Stimulated activated CD8-positive, alpha-beta memory T cell treated with anti-CD3 and anti-CD28 coated beads, Interleukin-2, amount 100 ng/mL, for 1 hour (primary cell): Measurements from ENCODE around the gene HSPG2.

Experiments used
- DNase-seq, 2 donors: peaks; one replicate each; pipeline ENCODE4 v3.0.0-alpha.2; 2020; ENCODE audit warnings: low read depth in 2 of 2

Gene HSPG2

GRCh38 chr1:21898326-21899200 is 38.5 kb downstream of the HSPG2 start:
- DNase-seq = no peak

GRCh38 chr1:21897844-21898243 is 39.3 kb downstream of the HSPG2 start:
- DNase-seq = no peak

DNA sequence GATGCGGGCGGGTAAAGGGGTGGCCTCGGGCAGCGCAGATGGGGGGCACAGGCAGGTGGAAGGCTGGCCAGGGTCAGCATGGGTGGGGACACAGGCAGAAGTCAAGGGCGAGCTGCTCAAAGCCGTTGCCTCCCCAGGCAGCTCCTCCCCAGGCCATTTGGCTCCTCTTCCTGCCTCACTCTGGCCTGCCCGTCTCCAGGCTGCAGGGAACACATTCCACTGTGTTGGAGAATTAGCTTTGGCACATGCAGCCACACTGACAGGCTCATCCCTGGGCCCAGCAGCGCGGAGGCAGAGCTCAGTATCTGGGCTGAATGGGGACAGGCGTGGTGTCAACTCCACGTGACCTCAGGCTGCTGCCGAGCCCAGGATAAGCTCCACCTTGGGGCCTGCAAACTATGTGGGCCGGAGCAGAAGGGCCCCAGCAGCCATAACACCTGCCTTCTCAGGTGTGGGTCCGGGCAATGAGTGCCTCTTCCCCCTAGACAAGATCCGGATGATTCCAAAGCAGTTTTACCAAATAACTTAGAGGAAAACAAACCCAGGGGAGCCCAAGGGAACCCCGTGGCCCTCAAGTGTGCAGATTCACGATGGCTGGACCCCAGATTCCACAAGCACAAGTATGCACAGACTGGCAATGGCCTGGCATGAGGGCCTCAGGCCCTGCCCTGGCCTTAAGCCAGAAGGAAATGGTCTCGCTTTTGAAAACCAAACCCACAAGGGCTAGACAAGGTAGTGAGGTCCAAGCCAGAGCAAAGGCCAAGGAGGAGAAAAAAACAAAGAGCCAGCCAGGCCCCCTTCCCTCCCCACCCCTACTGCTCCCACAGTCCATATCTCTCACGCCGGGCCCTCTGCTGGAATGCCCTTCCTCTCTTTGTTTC is 40.2 kb downstream of the HSPG2 start:
- no peak for DNase-seq

- DNase-seq = no peak
Observed at GRCh38 chr1:21896026-21896425, 41.1 kb downstream of the HSPG2 start.

GRCh38 chr1:21894034-21894881 is 42.9 kb downstream of the HSPG2 start:
- DNase-seq = no peak

DNA sequence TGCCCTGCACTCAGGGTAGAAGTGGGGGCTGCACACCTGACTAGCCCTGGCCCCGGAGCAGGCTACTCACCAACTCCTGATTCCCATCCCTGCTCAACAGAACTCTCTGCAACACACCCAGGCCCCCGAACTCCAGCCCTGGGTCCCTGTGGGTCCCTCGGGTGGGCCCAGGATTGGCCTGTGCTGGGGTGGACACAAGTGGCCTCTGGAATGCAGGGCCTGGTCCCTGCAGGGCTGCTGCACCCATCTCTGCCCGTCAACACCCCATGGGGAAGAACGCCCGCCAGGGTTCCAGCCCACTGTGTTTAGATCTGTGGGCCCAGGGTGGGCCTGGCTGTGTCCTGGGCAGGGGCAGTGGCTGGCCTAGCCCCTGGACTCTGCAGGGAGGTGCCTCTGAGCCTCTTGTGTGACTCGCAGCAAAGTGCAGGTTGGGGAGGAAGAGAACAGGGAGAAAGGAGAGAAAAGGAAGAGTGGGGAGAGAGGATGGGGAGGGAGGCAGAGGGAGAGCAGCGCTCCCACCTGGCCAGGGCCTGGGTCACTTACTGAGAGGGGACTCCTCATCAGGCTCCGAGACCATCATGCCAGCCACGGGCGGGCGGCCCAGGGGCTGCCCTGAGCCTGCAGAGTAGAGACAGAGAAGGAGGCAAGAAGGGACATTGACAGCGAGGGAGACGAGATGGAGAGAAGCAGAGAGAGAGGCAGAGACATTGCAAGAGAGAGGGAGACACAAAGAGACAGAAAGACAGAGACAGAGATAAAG is 43.9 kb downstream of the HSPG2 start:
- DNase-seq = no peak

DNA sequence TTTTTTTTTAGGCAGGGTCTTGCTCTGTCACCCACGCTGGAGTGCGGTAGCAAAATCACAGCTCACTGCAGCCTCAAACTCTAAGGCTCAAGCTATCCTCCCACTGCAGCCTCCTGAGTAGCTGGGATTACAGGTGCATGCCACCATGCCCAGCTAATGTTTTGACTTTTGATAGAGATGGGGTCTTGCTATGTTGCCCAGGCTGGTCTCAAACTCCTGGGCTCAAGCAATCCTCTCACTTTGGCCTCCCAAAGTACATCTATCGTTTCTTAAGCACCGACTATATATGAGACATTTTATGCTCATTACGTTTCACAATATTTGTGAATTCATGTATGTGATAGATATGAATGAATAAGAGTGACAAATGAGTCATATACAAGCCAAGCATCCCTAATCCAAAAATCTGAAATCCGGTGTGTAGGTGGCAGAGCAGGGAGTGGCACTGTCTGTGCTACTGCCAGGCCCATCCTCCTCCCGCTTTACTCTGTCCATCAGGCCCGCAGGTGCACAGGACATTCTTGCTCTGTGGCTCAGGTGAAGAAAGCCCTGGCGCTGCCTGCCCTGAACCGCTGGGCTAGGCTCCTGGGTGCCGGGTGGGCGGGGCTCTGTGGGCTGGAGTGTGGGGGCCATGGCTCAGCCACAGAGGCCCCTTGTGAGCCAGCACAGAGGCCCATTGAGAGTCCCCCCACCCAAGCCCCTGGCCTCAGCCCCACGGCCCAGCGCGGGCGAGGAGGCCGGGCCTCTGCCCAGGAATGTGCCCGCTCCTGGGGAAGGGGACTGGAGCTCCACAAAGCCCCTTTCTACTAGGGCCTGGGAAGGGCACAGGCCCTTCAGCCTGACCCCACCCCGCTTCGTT is 45.3 kb downstream of the HSPG2 start:
- DNase-seq = no peak

GRCh38 chr1:21891081-21891480 is 46.0 kb downstream of the HSPG2 start:
- no peak for DNase-seq

GRCh38 chr1:21888500-21888899 is 48.6 kb downstream of the HSPG2 start:
- no peak for DNase-seq

DNA sequence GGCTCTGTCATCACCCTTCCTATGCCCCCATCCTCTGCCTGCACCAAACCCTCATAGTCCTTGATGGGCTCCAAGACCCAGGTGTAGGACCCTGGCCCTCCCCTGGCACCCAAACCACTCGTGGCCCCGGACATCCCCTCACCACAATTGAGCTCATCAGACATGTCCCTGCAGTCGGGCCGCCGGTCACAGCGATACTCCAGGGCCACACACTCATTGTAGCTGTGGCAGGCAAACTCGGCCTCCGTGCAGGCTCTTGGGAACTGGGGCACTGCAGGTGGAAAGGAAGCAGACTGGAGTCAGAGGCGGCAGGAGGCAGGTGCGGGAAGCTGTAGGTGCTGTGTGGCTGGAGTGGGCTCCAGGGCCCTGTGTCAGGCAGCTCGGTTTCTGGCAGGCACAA is 49.3 kb downstream of the HSPG2 start:
- DNase-seq = no peak

- no peak for DNase-seq
Observed at GRCh38 chr1:21887216-21887736, 49.8 kb downstream of the HSPG2 start.

DNA sequence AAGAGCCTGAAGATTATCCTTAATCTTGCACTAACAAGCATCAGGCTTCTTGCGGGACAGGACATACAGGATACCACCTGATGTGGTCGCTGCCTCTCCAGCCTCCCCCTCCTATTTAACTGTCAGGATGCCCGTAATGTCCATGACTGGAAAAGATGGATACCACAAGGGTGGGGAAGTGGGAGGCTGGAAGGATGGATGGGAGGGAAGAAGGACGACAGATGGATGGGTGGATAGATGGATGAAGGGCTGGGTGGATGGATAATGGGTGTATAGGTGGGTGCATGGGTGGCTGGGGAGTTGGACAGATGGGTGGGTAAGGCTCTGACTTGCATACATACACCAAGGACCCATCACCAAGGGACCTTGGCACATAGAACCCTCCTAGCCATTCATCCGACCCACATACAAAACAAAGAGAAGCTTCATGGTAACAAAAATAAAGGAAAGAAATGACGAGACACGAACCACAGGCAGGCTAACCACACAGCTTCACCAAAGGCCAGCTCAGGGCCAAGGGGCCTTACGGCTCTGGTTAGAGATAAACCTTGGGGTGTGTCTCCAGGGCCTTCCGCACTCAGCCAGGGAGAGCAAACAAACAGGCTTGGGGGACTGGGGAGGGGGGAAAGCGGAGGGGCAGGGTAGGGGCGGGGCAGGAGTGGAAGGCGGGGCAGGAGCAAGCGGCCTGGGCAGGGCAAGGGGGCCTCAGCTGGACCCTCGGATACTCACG is 50.5 kb downstream of the HSPG2 start:
- DNase-seq = no peak

- no peak for DNase-seq
Observed at GRCh38 chr1:21885236-21886037, 51.7 kb downstream of the HSPG2 start.

DNA sequence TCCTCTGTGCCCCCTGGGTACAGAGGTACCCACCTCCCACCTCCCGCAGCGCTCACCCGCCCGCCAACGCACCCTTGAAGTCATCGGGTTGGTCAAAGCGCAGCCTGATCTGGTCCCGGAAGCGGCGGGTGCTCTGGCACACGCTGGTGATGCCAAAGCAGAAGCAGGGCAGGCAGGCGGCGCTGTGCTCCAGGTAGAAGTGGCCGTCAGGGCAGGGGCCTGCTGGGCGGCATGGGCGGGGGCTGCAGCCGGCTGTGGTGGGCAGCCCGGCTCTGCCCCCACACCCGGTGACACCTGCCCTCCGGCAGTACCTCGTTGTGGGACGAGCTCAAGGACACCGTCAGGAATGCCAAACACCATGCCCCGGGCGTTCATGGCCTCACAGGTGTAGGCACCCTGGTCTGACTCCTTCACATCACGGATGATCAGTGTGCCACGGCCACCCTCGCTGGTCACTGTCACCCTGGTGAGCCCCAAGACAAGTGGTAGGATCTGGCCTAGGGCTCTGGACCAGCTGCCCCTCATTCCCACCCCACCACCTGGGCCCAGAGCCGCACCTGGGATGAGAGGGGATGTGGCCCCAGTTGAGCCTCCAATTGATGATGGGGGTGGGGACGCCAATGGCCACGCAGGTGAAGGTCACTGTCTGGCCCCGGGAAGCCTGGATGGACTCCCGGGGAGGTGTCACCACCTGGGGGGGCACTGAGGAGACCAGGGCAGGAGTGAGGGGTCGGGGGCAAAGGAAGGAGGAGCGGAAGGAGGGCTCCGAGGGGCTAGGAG is 52.5 kb downstream of the HSPG2 start:
- DNase-seq = no peak

DNA sequence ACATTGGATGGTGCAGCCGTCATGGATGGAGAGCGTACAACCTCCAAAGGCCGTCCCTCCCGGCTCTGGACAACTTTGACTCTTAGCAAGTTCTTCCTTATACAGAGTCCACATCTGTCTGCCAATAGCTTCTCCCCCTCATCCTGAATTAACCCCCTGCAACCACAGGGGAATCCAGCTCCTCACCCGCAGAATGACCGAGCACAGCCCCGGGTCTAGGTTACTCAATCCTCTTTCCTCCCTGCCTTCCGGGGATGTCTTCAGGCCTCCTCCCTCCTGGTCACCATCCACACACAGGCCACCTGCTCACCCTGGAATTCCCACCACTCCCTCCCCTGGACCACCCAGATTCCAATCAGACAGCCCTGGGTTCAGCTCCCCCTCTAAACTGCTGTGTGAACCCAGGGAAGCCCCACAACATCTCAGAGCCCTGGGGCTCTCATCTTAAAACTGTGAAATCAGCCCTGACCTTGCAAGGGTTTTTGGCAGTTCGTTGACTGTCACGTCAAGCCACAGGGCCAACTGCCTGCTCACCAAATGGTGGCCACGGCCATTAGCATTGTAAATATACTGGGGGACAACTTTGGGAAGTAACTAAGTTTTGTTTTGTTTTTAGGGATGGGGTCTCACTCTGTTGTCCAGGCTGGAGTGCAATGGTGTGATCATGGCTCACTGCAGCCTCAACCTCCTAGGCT is 54.2 kb downstream of the HSPG2 start:
- no peak for DNase-seq

GRCh38 chr1:21881250-21881649 is 55.9 kb downstream of the HSPG2 start:
- DNase-seq = no peak

DNA sequence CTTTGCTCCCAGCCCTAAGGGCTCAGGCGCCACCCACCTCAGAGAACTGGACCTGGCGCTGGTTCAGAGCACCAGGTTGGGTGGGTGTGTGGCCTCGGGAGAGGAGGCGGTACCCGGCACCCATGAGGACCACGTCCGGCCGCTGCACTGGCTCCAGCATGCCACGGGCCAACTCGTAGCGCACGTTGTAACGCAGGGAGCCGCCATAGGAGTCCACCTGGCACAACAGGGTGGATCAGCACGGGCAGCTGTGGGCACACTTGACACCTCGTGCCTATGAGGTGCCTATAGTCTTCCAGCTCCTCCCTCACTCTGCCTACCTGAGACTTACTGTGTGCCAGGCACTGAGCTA is 56.5 kb downstream of the HSPG2 start:
- no peak for DNase-seq
